Measurements from ENCODE around the gene LGR5. TPM values are rescaled to one million over a fixed set of nuclear protein-coding genes. Genes with fewer than 3 reads are reported as not detected.

The LGR5 gene
- total RNA-seq, 1 donor: under 0.01 TPM

- Histone ChIP-seq H3K4me3 (ENCODE audit: insufficient read depth, low read length) (no peak overlapping the region), H3K9me3 (ENCODE audit: low read depth, low read length) (no peaks in the 10 kb centered on the region), H4K20me1 (ENCODE audit: insufficient read depth, low read length) (no peaks in the 10 kb centered on the region), H3K27ac (ENCODE audit: low read depth, low read length) (no peak overlapping the region), H3K4me1 (ENCODE audit: insufficient read depth, low read length) (no peaks in the 10 kb centered on the region), H3K4me2 (ENCODE audit: insufficient read depth, low read length) (no peak overlapping the region), H2AFZ (ENCODE audit: low read length) (no peak overlapping the region), H3K27me3 (ENCODE audit: insufficient read depth, low read length) (peaks cover 59% of the 10 kb centered on the region), H3K79me2 (ENCODE audit: insufficient read depth, low read length) (no peaks in the 10 kb centered on the region), H3K36me3 (ENCODE audit: insufficient read depth, low read length) (no peaks in the 10 kb centered on the region)
- no peak for DNase-seq (ENCODE audit: insufficient read length, low spot score, missing footprints)
- TF ChIP-seq CTCF (IDR thresholded peaks at IDR 0.05; ENCODE audit: extremely low read depth, low read depth, low read length): no peak
Measured at GRCh38 chr12:71456316-71456715, 16.7 kb downstream of the LGR5 start.

GRCh38 chr12:71456990-71457389 is 17.4 kb downstream of the LGR5 start:
- H3K9me3 ChIP-seq (ENCODE audit: low read depth, low read length): no peaks in the 10 kb centered on the region
- no peaks in the 10 kb centered on the region for H3K36me3 ChIP-seq (ENCODE audit: insufficient read depth, low read length)
- H3K4me2 ChIP-seq (ENCODE audit: insufficient read depth, low read length): no peak overlapping the region
- no peak overlapping the region for H3K4me3 ChIP-seq (ENCODE audit: insufficient read depth, low read length)
- TF ChIP-seq CTCF (IDR thresholded peaks at IDR 0.05; ENCODE audit: extremely low read depth, low read depth, low read length): no peak
- H2AFZ ChIP-seq (ENCODE audit: low read length): no peak overlapping the region
- no peak for DNase-seq (ENCODE audit: insufficient read length, low spot score, missing footprints)
- no peaks in the 10 kb centered on the region for H4K20me1 ChIP-seq (ENCODE audit: insufficient read depth, low read length)
- H3K79me2 ChIP-seq (ENCODE audit: insufficient read depth, low read length): no peaks in the 10 kb centered on the region
- H3K27ac ChIP-seq (ENCODE audit: low read depth, low read length): no peak overlapping the region
- H3K27me3 ChIP-seq (ENCODE audit: insufficient read depth, low read length): peaks cover 53% of the 10 kb centered on the region
- no peaks in the 10 kb centered on the region for H3K4me1 ChIP-seq (ENCODE audit: insufficient read depth, low read length)

GRCh38 chr12:71460318-71460717 is 20.7 kb downstream of the LGR5 start:
- H3K27ac ChIP-seq (ENCODE audit: low read depth, low read length): no peak overlapping the region

More at GRCh38 chr12:71460318-71460717, 20.7 kb downstream of the LGR5 start:
- Histone ChIP-seq H3K9me3 (ENCODE audit: low read depth, low read length) (no peaks in the 10 kb centered on the region), H4K20me1 (ENCODE audit: insufficient read depth, low read length) (no peaks in the 10 kb centered on the region), H3K27me3 (ENCODE audit: insufficient read depth, low read length) (peaks cover 43% of the 10 kb centered on the region), H3K4me2 (ENCODE audit: insufficient read depth, low read length) (no peak overlapping the region), H3K4me3 (ENCODE audit: insufficient read depth, low read length) (no peak overlapping the region), H3K36me3 (ENCODE audit: insufficient read depth, low read length) (no peaks in the 10 kb centered on the region), H3K4me1 (ENCODE audit: insufficient read depth, low read length) (no peaks in the 10 kb centered on the region), H3K79me2 (ENCODE audit: insufficient read depth, low read length) (no peaks in the 10 kb centered on the region), H2AFZ (ENCODE audit: low read length) (no peak overlapping the region)
- no peak for DNase-seq (ENCODE audit: insufficient read length, low spot score, missing footprints)
- no peak for TF ChIP-seq CTCF (IDR thresholded peaks at IDR 0.05; ENCODE audit: extremely low read depth, low read depth, low read length)
